ENCODE results near the gene STXBP4.

The STXBP4 gene

DNA sequence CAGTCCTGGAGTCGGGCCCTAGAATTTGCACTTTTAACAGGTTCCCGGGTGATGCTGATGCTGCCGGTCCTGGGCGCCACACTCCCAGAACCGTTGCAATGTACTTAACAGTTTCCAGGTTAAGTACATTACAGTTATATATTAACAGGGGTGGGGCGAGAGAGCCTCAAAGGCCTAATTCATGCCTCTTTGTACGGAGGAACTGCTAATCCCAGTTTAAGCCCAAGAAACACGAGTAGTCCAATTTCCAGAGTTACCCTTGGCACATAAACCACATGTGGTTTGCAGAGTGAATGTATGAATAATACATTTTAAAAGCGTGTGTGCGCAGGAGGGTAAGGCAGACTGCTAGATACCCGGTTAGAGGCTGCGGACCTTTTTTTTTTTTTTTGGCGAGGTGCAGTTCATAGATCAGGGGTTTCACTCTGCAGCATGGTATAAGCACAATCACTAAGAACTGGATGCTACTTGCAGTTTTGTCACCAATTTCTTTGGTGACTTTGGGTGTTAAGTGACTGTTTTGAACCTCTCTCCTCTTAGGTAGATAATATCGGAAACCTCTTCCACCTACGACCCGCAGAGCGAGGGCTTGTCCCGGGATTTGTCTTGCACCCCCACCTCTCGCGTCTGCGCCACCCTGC lies 824 bp upstream of the STXBP4 start:
- peak overlapping the region; percentile 99 for H3K4me3 ChIP-seq (ENCODE audit: control insufficient read depth, low read depth, low read length)
- TF ChIP-seq, protein P1, sequence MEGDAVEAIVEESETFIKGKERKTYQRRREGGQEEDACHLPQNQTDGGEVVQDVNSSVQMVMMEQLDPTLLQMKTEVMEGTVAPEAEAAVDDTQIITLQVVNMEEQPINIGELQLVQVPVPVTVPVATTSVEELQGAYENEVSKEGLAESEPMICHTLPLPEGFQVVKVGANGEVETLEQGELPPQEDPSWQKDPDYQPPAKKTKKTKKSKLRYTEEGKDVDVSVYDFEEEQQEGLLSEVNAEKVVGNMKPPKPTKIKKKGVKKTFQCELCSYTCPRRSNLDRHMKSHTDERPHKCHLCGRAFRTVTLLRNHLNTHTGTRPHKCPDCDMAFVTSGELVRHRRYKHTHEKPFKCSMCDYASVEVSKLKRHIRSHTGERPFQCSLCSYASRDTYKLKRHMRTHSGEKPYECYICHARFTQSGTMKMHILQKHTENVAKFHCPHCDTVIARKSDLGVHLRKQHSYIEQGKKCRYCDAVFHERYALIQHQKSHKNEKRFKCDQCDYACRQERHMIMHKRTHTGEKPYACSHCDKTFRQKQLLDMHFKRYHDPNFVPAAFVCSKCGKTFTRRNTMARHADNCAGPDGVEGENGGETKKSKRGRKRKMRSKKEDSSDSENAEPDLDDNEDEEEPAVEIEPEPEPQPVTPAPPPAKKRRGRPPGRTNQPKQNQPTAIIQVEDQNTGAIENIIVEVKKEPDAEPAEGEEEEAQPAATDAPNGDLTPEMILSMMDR (IDR thresholded peaks at IDR 0.05; ENCODE audit: control insufficient read depth, insufficient read depth, low read depth, low read length, missing control alignments) = no peak
- DNase-seq (ENCODE audit: low read depth) = no peak

DNA sequence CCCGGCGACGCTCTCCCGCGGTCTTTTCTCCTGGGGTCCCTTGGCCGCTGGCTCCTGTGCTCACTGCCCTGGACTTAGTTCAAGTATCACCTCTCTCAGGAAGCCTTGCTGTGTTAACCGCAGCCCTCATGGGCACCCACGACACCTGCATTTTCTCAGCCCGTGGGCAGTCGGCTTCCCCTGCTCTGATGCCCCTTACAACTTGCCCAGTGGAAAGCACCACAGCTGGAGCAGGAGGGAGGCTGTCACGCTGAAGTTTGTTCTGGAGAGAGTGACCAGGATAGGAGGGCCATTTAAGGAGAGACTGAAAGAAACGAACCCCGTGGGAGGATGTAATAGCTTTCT lies 395 bp downstream of the STXBP4 start:
- TF ChIP-seq, protein P1 (IDR thresholded peaks at IDR 0.05; ENCODE audit: control insufficient read depth, insufficient read depth, low read depth, low read length, missing control alignments) = no peak
- no peak for DNase-seq (ENCODE audit: low read depth)
- peak overlapping the region; percentile 99 for H3K4me3 ChIP-seq (ENCODE audit: control insufficient read depth, low read depth, low read length)

DNA sequence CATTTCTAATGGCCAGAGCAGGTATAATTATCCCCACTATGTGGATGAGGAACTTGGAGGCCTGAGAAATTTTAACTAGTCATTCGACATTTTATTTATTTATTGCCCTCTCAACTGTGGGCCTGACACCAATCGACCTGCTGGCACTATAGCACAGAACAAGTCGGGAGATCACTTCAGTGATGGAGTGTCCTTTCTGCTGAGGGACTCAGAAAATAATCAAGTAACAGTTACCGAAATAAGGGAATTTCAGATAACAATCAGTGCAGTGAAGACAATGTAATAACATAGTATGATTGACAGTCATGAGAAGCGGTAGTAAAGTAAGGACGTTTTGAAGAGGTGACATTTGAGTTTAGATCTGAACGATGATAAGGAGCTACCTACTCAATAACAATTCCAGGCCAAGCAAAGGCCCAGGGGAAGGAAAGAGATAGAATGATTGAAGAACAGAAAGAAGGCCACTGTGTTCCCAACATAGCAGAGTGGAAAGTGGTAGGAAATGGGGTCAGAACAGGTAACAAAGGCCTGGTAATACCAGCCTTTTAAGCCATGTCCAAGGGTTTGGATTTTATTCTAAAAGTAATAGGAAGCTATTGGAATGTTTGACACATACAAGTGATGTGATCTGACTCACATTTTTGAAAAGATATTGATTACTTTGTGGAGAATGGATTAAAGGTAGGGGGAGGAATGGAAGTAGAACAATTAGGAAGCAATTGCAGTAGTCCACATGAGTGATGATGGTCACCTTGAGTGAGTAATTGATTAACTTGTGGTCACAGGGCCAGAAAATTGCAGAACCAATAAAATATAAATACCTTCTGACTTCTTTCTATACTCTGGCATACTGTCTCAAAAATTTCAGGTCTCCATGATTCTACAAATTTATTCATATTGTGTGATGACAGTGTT lies 1.4 kb downstream of the STXBP4 start:
- no peak for DNase-seq (ENCODE audit: low read depth)
- H3K4me3 ChIP-seq (ENCODE audit: control insufficient read depth, low read depth, low read length) = peak overlapping the region; percentile 99
- TF ChIP-seq, protein P1 (IDR thresholded peaks at IDR 0.05; ENCODE audit: control insufficient read depth, insufficient read depth, low read depth, low read length, missing control alignments) = no peak

DNA sequence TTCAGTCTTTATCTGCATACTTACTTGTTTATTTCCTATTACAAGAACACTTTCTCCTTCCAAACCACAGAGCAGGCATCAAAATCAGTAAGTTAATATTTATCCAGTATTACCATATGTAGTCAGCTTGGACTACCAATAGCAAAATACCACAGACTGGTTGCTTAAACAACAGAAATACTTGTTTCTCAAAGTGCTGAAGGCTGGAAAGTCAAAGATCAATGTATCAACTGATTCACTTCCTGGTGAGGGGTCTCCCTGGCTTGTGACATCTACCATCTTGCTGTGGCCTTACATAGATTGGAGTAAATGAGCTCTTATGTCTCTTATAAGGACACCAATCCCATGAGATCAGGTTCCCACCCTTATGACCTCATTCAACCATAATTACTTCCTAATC lies 2.6 kb downstream of the STXBP4 start:
- no peak overlapping the region for H3K4me3 ChIP-seq (ENCODE audit: control insufficient read depth, low read depth, low read length)
- TF ChIP-seq, protein P1 (IDR thresholded peaks at IDR 0.05; ENCODE audit: control insufficient read depth, insufficient read depth, low read depth, low read length, missing control alignments) = no peak
- DNase-seq (ENCODE audit: low read depth) = no peak

DNA sequence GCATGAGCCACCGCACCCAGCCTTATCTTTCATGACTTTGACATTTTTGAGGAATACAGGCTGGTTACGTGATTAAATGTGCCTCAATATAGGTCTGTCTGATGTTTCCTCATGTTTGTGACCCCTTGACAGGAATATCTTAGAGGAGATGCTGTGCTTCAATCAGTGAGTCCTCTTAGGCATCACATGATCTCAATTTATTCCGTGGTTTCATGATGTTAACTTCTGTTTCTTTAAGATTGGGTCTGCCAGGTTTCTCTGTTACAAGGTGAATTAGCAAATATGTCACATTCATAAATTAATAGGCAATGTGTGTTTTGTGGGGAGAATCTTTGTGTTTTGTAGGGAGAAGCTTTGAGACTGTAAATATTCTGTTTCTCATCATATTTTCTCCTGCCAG lies 3.3 kb downstream of the STXBP4 start:
- H3K4me3 ChIP-seq (ENCODE audit: control insufficient read depth, low read depth, low read length) = no peak overlapping the region
- TF ChIP-seq, protein P1 (IDR thresholded peaks at IDR 0.05; ENCODE audit: control insufficient read depth, insufficient read depth, low read depth, low read length, missing control alignments) = no peak
- no peak for DNase-seq (ENCODE audit: low read depth)

DNA sequence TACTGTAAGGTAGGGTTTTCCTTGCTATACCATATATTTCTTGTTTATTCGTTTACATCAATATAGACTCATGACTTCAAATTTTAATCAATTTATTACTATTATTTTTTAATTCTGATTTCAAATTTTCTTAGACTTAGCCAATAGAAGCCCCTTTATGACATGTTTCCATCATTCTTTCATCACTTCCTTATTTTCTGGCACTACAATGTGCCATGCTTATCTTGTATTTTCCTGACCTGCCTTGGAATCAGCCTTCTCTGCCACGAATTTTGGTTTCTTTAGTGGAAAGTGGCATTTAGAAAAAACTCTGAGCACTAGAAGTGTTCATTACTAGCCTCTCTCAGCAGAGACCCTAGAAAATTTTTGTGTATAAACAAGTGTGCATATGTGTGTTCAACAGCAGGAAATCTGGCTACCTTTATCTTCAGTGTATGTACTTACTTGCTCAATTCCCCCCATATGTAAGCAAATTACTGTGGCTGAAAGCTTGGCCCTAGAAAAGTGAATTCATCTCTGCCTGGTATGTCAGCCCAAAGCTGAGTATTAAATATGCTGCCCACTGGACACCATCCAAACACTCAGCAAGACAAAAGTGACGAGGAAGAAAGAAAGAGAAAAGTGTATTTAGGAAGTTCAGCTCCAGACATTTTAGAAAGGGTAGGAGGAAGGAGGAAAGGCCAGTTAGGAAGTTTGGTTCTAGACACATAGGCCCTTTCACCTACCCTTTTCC lies 4.0 kb downstream of the STXBP4 start:
- TF ChIP-seq, protein P1 (IDR thresholded peaks at IDR 0.05; ENCODE audit: control insufficient read depth, insufficient read depth, low read depth, low read length, missing control alignments) = no peak
- no peak overlapping the region for H3K4me3 ChIP-seq (ENCODE audit: control insufficient read depth, low read depth, low read length)
- DNase-seq (ENCODE audit: low read depth) = no peak

All from AG09309 (cell line).